ENCODE results near the gene PARP2. TPM values are rescaled to one million over a fixed set of nuclear protein-coding genes. Genes with fewer than 3 reads are reported as not detected.

Gene PARP2
- total and polyA plus RNA-seq, 2 of the 8 experiments (the other 6 are each of a cell fraction or from before 2014, with no cell fraction given): 27.7 to 41.7 TPM

- no peak overlapping the region for H2BK20ac ChIP-seq (ENCODE audit: low read length)
- no peak overlapping the region for H2BK15ac ChIP-seq (ENCODE audit: low read length)
- no peak overlapping the region for H3K18ac ChIP-seq (ENCODE audit: extremely low read depth, low read length)
- 0 out of 4 replicates have a peak, but pooled peaks cover 0 to 3% of the 10 kb centered on the region in 2 experiments for H3K9me3 ChIP-seq (ENCODE audit: insufficient read depth in 2 of 2, low read depth in 1 of 2, low read length in 1 of 2)
- TF ChIP-seq KDM5A (IDR thresholded peaks at IDR 0.05; ENCODE audit: low read length) (no peak), RBBP5 (IDR thresholded peaks at IDR 0.05; ENCODE audit: borderline replicate concordance, low read depth, low read length) (no peak), RXRA (IDR thresholded peaks at IDR 0.05; ENCODE audit: insufficient read depth, low read depth, low read length) (no peak), NRF1 (IDR thresholded peaks at IDR 0.05; ENCODE audit: low read depth, low read length) (no peak), TEAD4 (IDR thresholded peaks at IDR 0.05; ENCODE audit: low read depth, low read length) (no peak), HDAC6 (IDR thresholded peaks at IDR 0.05; ENCODE audit: low read depth, low read length) (no peak), RAD21 (IDR thresholded peaks at IDR 0.05 in 1 of 2, conservative IDR thresholded peaks at IDR 0.05 in 1 of 2; ENCODE audit: low read depth in 2 of 2, low read length in 2 of 2) (no peak)
- FAIRE-seq: no peak
- H4K8ac ChIP-seq (ENCODE audit: extremely low read depth, insufficient read depth, low read length): no peak overlapping the region
- no peak overlapping the region for H3K23ac ChIP-seq (ENCODE audit: insufficient read length)
- no peak overlapping the region for H3K4me3 ChIP-seq (ENCODE audit: extremely low read depth in 1 of 4, insufficient read depth in 2 of 4, low read depth in 3 of 4, low read length in 4 of 4)
- H3K14ac ChIP-seq (ENCODE audit: insufficient read length): no peak overlapping the region
- no peak for DNase-seq (ENCODE audit: low read depth in 1 of 2, low spot score in 2 of 2)
- no peak overlapping the region for H4K91ac ChIP-seq (replicated peaks; ENCODE audit: insufficient read length, low read length)
- no peaks in the 10 kb centered on the region for H3K79me1 ChIP-seq (ENCODE audit: low read depth, low read length)
- no peak overlapping the region for H2AK5ac ChIP-seq (ENCODE audit: low read depth, low read length)
- WGBS, 2 experiments (ENCODE audit: extremely low coverage in 1 of 2, insufficient coverage in 1 of 2, insufficient read length in 1 of 2, insufficient replicate concordance in 2 of 2, low coverage in 1 of 2, low lambda C conversion rate in 2 of 2, missing lambda C conversion rate in 1 of 2): 75% methylated on average over 4 of the region's 4 CpGs; no CpG with 5 or more reads in 1 of the 2 experiments
- H3K36me3 ChIP-seq (ENCODE audit: control insufficient read depth in 2 of 4, insufficient read depth in 4 of 4, low read length in 3 of 4): peaks cover 0 to 25% (median 17%) of the 10 kb centered on the region in 4 experiments; a peak in 7 of 8 replicates
- CTCF ChIA-PET (ENCODE audit: partially characterized antibody): interaction anchor here (0.6 to 2.2 kb wide), 2 partner anchors 12 to 24 kb away, joined by 3 to 5 read pairs; no protein-coding TSS in a partner anchor
- H3K79me2 ChIP-seq (ENCODE audit: control insufficient read depth in 1 of 2, insufficient read depth in 2 of 2, low read length in 2 of 2): no peaks in the 10 kb centered on the region
- H2BK5ac ChIP-seq (ENCODE audit: low read depth, low read length): no peak overlapping the region
- no peaks in the 10 kb centered on the region for H3K27me3 ChIP-seq (replicated peaks in 1 of 4; ENCODE audit: control insufficient read depth in 3 of 4, extremely low read depth in 1 of 4, insufficient read depth in 3 of 4, low read length in 3 of 4)
- no peak overlapping the region for H2BK12ac ChIP-seq (ENCODE audit: low read depth, low read length)
- H3K4me2 ChIP-seq (ENCODE audit: insufficient read depth in 1 of 2, low read depth in 2 of 2, low read length in 2 of 2): no peak overlapping the region
- no peak overlapping the region for H3K56ac ChIP-seq (replicated peaks; ENCODE audit: insufficient read length, low read depth, low read length)
- no peaks in the 10 kb centered on the region for H4K20me1 ChIP-seq (replicated peaks in 1 of 2; ENCODE audit: control insufficient read depth in 1 of 2, insufficient read depth in 2 of 2, low read length in 2 of 2)
- no peak overlapping the region for H2AFZ ChIP-seq (ENCODE audit: low read length)
- no peak overlapping the region for H3K27ac ChIP-seq (ENCODE audit: low read depth, low read length)
- no peak overlapping the region for H3K9ac ChIP-seq (replicated peaks in 1 of 4; ENCODE audit: extremely low read depth in 1 of 4, low read depth in 3 of 4, low read length in 3 of 4)
- no peak overlapping the region for H4K5ac ChIP-seq (ENCODE audit: insufficient read length, low read depth, low read length)
- H3K23me2 ChIP-seq (ENCODE audit: low read depth, low read length): no peaks in the 10 kb centered on the region
- H3K4me1 ChIP-seq (replicated peaks in 1 of 4; ENCODE audit: control insufficient read depth in 3 of 4, insufficient read depth in 4 of 4, low read length in 3 of 4): no peaks in the 10 kb centered on the region
- no peak overlapping the region for H3K4ac ChIP-seq (replicated peaks; ENCODE audit: insufficient read length, low read depth, low read length)
- POLR2A ChIA-PET (ENCODE audit: partially characterized antibody): interaction anchor here (1.0 to 2.0 kb wide), 3 partner anchors 9 to 37 kb away, joined by 3 to 4 read pairs (median 3); no protein-coding TSS in a partner anchor
- H2BK120ac ChIP-seq (replicated peaks; ENCODE audit: low read depth, low read length): no peak overlapping the region
These were observed 48.1 kb downstream of the PARP2 start for GRCh38 chr14:20391505-20391904.

Measured in H1 (cell line).